Stimulated activated CD4-positive, alpha-beta T cell treated with anti-CD3 and anti-CD28 coated beads, Interleukin-4, amount 100 ng/mL, for 4 hours (primary cell): ENCODE measurements around the gene RCAN3.

Experiments used
- DNase-seq, 2 experiments: peaks; one replicate each; pipeline ENCODE4 v3.0.0-alpha.2; 2020

RCAN3 gene

DNA sequence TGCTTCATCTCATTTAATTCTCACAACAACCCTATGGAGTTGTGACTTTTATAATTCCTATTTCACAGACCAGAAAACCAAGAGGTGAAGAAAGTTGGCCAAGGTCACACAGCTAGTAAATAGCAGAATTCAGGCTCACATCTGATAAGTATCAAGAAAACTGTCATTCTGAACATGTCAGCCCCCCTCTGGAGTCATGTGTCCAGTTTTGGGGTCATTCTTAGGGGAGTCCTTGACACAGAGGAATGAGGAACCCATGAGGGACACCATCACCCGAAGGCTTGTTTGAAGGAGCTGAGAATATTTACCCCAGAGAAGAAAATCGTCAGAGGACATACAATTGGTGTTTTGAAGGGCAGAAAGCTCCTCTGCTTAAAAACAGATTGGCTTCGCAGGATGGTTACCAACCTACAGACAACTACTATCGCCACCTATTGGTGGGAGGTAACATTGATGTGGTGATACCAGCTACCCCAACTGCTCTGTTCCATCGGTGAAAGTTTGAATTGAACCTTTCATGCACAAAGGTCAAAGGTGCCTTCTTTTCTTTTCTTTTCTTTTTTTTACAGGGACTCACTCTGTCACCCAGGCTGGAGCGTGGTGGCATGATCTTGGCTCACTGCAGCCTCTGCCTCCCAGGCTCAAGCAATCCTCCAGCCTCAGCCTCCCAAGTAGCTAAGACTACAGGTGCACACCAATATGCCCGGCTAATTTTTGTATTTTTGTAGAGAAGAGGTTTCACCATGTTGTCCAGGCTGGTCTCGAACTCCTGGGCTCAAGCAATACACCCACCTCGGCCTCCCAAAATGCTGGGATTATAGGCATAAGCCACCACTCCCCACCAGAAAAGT lies 84.6 kb downstream of the RCAN3 start:
- peak in 1 of 2 experiments; percentile 48 for DNase-seq

DNA sequence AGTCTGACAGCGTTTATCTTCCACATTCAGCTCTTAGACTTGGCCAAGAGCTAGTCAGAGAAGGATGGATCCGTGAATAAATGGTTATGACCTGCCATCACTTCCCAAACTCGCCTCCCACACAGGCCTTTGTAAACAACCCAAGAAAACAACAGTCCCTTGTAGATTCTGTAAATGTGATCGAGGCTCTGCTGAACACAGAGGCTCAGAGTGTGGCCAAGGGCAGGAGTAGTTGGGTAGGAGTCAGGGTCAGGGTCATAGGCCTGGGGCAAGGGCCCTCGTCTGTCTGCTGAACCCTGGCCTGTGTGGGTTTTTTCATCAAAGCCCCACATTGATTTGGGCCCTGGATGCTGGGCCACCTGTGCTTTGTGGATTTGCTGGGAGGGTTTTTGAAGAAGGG lies 85.9 kb downstream of the RCAN3 start:
- DNase-seq, result no peak

DNA sequence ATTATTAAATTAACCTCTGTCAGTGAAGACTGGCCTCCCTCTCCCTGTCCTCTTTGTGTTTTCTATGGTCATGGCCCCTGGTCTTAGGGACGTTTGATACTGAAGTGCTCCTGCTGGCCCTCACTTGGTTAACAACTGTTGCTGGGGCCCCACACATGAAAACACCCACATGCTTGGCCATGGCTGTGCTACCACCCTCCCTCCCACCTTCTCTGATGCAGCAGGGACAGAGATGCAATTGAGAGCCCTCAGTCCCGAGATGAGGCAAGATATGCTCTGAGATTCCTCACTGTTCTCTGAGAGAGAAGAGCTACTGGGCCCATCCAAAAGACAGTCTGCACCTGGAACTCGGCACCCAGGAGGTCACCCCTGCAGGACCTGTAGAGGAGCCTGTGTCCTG lies 86.6 kb downstream of the RCAN3 start:
- no peak for DNase-seq
